ENCODE results near the gene GTF3C4.

Gene GTF3C4

GRCh38 chr9:132663851-132664250 lies 6.4 kb upstream of the GTF3C4 start:
- Histone ChIP-seq H3K27ac (replicated peaks) (no peak overlapping the region), H3K27me3 (ENCODE audit: insufficient read depth, poor library complexity, severe bottlenecking) (no peaks in the 10 kb centered on the region), H3K4me3 (replicated peaks; ENCODE audit: insufficient read depth, low read length) (no peak overlapping the region)
- TF ChIP-seq, protein P1, sequence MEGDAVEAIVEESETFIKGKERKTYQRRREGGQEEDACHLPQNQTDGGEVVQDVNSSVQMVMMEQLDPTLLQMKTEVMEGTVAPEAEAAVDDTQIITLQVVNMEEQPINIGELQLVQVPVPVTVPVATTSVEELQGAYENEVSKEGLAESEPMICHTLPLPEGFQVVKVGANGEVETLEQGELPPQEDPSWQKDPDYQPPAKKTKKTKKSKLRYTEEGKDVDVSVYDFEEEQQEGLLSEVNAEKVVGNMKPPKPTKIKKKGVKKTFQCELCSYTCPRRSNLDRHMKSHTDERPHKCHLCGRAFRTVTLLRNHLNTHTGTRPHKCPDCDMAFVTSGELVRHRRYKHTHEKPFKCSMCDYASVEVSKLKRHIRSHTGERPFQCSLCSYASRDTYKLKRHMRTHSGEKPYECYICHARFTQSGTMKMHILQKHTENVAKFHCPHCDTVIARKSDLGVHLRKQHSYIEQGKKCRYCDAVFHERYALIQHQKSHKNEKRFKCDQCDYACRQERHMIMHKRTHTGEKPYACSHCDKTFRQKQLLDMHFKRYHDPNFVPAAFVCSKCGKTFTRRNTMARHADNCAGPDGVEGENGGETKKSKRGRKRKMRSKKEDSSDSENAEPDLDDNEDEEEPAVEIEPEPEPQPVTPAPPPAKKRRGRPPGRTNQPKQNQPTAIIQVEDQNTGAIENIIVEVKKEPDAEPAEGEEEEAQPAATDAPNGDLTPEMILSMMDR (IDR thresholded peaks at IDR 0.05; ENCODE audit: insufficient read depth, low read length) = no peak
- TF ChIP-seq REST (IDR thresholded peaks at IDR 0.05; ENCODE audit: insufficient replicate concordance, low read depth) (no peak), GABPA (IDR thresholded peaks at IDR 0.05; ENCODE audit: low read depth) (no peak)
- DNase-seq (ENCODE audit: low read depth in 1 of 2, low spot score in 1 of 2) = no peak

DNA sequence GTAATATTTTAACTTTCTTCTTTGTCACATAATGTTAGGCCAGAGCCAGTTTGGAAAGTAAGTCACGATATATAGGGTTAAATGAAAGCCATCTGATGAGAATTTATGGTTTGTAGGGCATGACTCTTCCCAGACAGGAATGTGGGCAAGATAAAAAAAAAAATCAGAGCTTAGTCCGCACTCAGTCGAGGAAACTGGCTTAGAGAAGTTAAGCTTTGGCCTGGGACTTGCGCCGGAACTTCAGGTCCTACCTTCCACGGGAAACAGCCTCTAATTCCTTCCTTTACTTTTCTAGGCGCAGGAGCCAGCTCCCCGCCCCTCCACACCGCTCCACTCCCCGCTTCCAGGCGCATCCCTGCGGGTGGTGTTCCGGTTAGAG lies 956 bp upstream of the GTF3C4 start:
- H3K4me3 ChIP-seq (replicated peaks; ENCODE audit: insufficient read depth, low read length) = peak overlapping the region; percentile 97
- DNase-seq (ENCODE audit: low read depth in 1 of 2, low spot score in 1 of 2) = no peak
- H3K27me3 ChIP-seq (ENCODE audit: insufficient read depth, poor library complexity, severe bottlenecking) = no peaks in the 10 kb centered on the region
- peak overlapping the region; percentile 97 for H3K27ac ChIP-seq (replicated peaks)
- TF ChIP-seq GABPA (IDR thresholded peaks at IDR 0.05; ENCODE audit: low read depth) = no peak
- TF ChIP-seq REST (IDR thresholded peaks at IDR 0.05; ENCODE audit: insufficient replicate concordance, low read depth) = no peak
- no peak for TF ChIP-seq SPI1 (IDR thresholded peaks at IDR 0.05; ENCODE audit: borderline replicate concordance, low read depth)
- TF ChIP-seq, protein P1 (IDR thresholded peaks at IDR 0.05; ENCODE audit: insufficient read depth, low read length) = no peak
- TF ChIP-seq POLR2AphosphoS5 (IDR thresholded peaks at IDR 0.05; ENCODE audit: low read depth) = no peak

- Histone ChIP-seq H3K27me3 (ENCODE audit: insufficient read depth, poor library complexity, severe bottlenecking) (no peaks in the 10 kb centered on the region), H3K27ac (replicated peaks) (peak within 1 kb of the TSS; percentile 97), H3K4me3 (replicated peaks; ENCODE audit: insufficient read depth, low read length) (peak within 1 kb of the TSS; percentile 97)
- TF ChIP-seq SPI1 (IDR thresholded peaks at IDR 0.05; ENCODE audit: borderline replicate concordance, low read depth) (no peak), POLR2AphosphoS5 (IDR thresholded peaks at IDR 0.05; ENCODE audit: low read depth) (peak; percentile 83; the same call in 1 of the 2 replicates), GABPA (IDR thresholded peaks at IDR 0.05; ENCODE audit: low read depth) (peak; percentile 51)
- DNase-seq (ENCODE audit: low read depth in 1 of 2, low spot score in 1 of 2) = peak; percentile 83 to 84
Observed at GRCh38 chr9:132669698-132670456, 387 bp upstream of the GTF3C4 start, which contains the start of gene DDX31. Gene DDX31, minus strand, starts transcription at chr9:132669983. Its CDS starts 49 bp downstream, at chr9:132669934.

DNA sequence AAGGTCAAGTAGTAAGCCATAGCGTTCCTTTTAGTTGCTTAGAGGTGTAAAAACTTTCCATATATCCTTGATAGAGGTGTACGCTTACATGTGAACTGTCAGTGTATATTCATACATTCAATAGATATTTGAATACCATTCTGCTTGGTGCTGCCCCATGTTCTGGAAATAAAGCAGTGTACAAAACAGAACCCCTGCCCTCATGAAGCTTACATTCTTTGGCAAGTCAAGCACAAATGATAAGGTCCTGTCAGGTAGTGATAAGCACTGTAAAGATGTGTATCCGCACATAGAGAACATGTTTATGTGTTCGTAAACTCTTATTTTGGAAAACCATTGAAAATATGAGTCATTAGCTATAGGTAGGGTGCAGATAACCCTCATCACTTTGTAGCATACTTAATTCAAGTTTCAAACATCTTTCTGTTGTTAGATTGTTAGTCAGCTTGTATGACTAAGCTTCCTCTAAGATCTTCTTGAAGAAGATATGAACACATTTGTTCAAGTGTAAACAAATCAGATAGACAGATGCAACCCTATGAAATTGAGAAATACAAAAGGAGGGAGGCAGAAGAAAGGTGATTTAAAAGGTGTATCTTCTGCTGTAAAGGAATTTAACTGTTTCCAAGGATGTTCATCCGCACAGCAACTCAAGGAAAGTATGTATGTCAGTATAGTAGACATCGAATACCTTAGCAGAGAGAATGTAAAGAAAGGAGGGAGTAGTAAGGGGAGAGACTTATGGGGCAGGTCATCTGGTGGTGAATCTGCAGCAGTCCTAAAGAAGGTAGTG lies 1.6 kb downstream of the GTF3C4 start:
- no peak for DNase-seq (ENCODE audit: low read depth in 1 of 2, low spot score in 1 of 2)
- Histone ChIP-seq H3K27me3 (ENCODE audit: insufficient read depth, poor library complexity, severe bottlenecking) (no peaks in the 10 kb centered on the region), H3K27ac (replicated peaks) (no peak overlapping the region), H3K4me3 (replicated peaks; ENCODE audit: insufficient read depth, low read length) (peak overlapping the region; percentile 97)
- TF ChIP-seq POLR2AphosphoS5 (IDR thresholded peaks at IDR 0.05; ENCODE audit: low read depth) (no peak), GABPA (IDR thresholded peaks at IDR 0.05; ENCODE audit: low read depth) (no peak), SPI1 (IDR thresholded peaks at IDR 0.05; ENCODE audit: borderline replicate concordance, low read depth) (no peak), REST (IDR thresholded peaks at IDR 0.05; ENCODE audit: insufficient replicate concordance, low read depth) (no peak)
- TF ChIP-seq, protein P1 (IDR thresholded peaks at IDR 0.05; ENCODE audit: insufficient read depth, low read length) = no peak

All from HL-60 (cell line).